Calu3 (cell line): ENCODE data around the gene TTC28. TPM values are rescaled to one million over a fixed set of nuclear protein-coding genes. Genes with fewer than 3 reads are reported as not detected.

ENCODE experiments used
- BruUV-seq: library from RNA; stranded (reverse); fragments of 400-500 nt; replicated peaks from 2 replicates; lab custom pipeline; 2021; lab: Mats Ljungman, UMichigan
- CTCF ChIA-PET: fragments of 300-600 bp; sonication (Branson Sonifier 250); formaldehyde crosslinking; loops from one replicate; lab custom pipeline; 2022; ENCODE audit warnings: antibody characterized with exemption; lab: Charles Lee
- DNase-seq: peaks from one replicate; pipeline ENCODE4 v3.0.0; 2022
- H3K27ac Mint-ChIP-seq: one replicate; pipeline ENCODE4 v1.8.0; 2022; ENCODE audit warnings: mixed read lengths; ENCODE audit not compliant: unreplicated experiment
- H3K27me3 Mint-ChIP-seq: one replicate; pipeline ENCODE4 v1.8.0; 2022; ENCODE audit warnings: mixed read lengths; ENCODE audit not compliant: unreplicated experiment
- H3K36me3 Mint-ChIP-seq: one replicate; pipeline ENCODE4 v1.8.0; 2022; ENCODE audit warnings: mild to moderate bottlenecking, moderate library complexity, mixed read lengths; ENCODE audit not compliant: insufficient read depth, unreplicated experiment
- H3K4me1 Mint-ChIP-seq: one replicate; pipeline ENCODE4 v1.8.0; 2022; ENCODE audit warnings: mild to moderate bottlenecking, low read depth, mixed read lengths; ENCODE audit not compliant: unreplicated experiment
- H3K4me3 Mint-ChIP-seq: one replicate; pipeline ENCODE4 v1.8.0; 2022; ENCODE audit warnings: mild to moderate bottlenecking, low read depth, moderate library complexity, mixed read lengths; ENCODE audit not compliant: unreplicated experiment
- H3K9me3 Mint-ChIP-seq: one replicate; pipeline ENCODE4 v1.8.0; 2022; ENCODE audit warnings: low read depth, mixed read lengths; ENCODE audit not compliant: unreplicated experiment
- CTCF ChIP-seq: fragments of 200-600 bp; IDR thresholded peaks from one replicate; pipeline ENCODE4 v1.8.0; 2022; ENCODE audit warnings: antibody characterized with exemption; ENCODE audit not compliant: unreplicated experiment
- intact Hi-C: fragments of 100-400 bp; cut with micrococcal nuclease; formaldehyde crosslinking; loops from one replicate; pipeline ENCODE4 v1.10.0; 2022; ENCODE audit not compliant: unreplicated experiment
- total RNA-seq: library from RNA; stranded (reverse); gene quantifications from 2 replicates; pipeline ENCODE4 v1.2.3, GENCODE V29; 2022

The TTC28 gene
- total RNA-seq, 1 experiment from 2014 or later, result 5.2 TPM

GRCh38 chr22:28597665-28598064 lies 82.0 kb downstream of the TTC28 start:
- BruUV-seq, result no TSS peak
- no peaks in the 10 kb centered on the region for H3K9me3 Mint-ChIP-seq
- no peaks in the 10 kb centered on the region for H3K27me3 Mint-ChIP-seq
- H3K4me3 Mint-ChIP-seq, result no peak overlapping the region
- CTCF ChIA-PET, result interaction anchor here (0.6 to 0.7 kb wide), 2 partner anchors 432 to 514 kb away, joined by 3 to 6 read pairs; no protein-coding TSS in a partner anchor
- no peaks in the 10 kb centered on the region for H3K36me3 Mint-ChIP-seq
- DNase-seq, result no peak
- peaks cover 11% of the 10 kb centered on the region for H3K4me1 Mint-ChIP-seq
- no peak for TF ChIP-seq CTCF
- intact Hi-C loops, result loop anchor here (5.0 kb wide), 1 partner anchor 155 kb away; no protein-coding TSS in a partner anchor
- no peak overlapping the region for H3K27ac Mint-ChIP-seq

- BruUV-seq, result no TSS peak
- no peaks in the 10 kb centered on the region for H3K27me3 Mint-ChIP-seq
- H3K9me3 Mint-ChIP-seq, result no peaks in the 10 kb centered on the region
- intact Hi-C loops, result loop anchor here (1.0 to 5.0 kb wide), 3 partner anchors 153 to 575 kb away; no protein-coding TSS in a partner anchor
- H3K4me1 Mint-ChIP-seq, result peaks cover 11% of the 10 kb centered on the region
- DNase-seq, result no peak
- CTCF ChIA-PET, result no interaction called here
- no peaks in the 10 kb centered on the region for H3K36me3 Mint-ChIP-seq
- no peak overlapping the region for H3K27ac Mint-ChIP-seq
- no peak overlapping the region for H3K4me3 Mint-ChIP-seq
- peak; percentile 47 for TF ChIP-seq CTCF
These were observed 84.7 kb downstream of the TTC28 start for GRCh38 chr22:28594797-28595462.

GRCh38 chr22:28594076-28594796 lies 85.4 kb downstream of the TTC28 start:
- DNase-seq, result no peak

GRCh38 chr22:28593299-28593698 lies 86.3 kb downstream of the TTC28 start:
- Mint-ChIP-seq H3K27me3 (no peaks in the 10 kb centered on the region), H3K36me3 (no peaks in the 10 kb centered on the region), H3K27ac (no peak overlapping the region), H3K4me1 (peaks cover 11% of the 10 kb centered on the region), H3K4me3 (no peak overlapping the region), H3K9me3 (no peaks in the 10 kb centered on the region)
- intact Hi-C loops, result no loop called here
- BruUV-seq, result no TSS peak
- no peak for TF ChIP-seq CTCF
- no peak for DNase-seq
- CTCF ChIA-PET, result no interaction called here

More at GRCh38 chr22:28594076-28594796, 85.4 kb downstream of the TTC28 start:
- TF ChIP-seq CTCF, result no peak
- CTCF ChIA-PET, result no interaction called here
- H3K4me1 Mint-ChIP-seq, result peaks cover 11% of the 10 kb centered on the region
- intact Hi-C loops, result loop anchor here (1.0 kb wide), 2 partner anchors 543 to 574 kb away; no protein-coding TSS in a partner anchor
- no peaks in the 10 kb centered on the region for H3K9me3 Mint-ChIP-seq
- no TSS peak for BruUV-seq
- H3K27me3 Mint-ChIP-seq, result no peaks in the 10 kb centered on the region
- no peaks in the 10 kb centered on the region for H3K36me3 Mint-ChIP-seq
- no peak overlapping the region for H3K27ac Mint-ChIP-seq
- no peak overlapping the region for H3K4me3 Mint-ChIP-seq
